ENCODE results near the gene ZNF771. TPM values are rescaled to one million over a fixed set of nuclear protein-coding genes. Genes with fewer than 3 reads are reported as not detected.

Gene ZNF771
- total and polyA plus RNA-seq, 2 donors (not counting 3 experiments of a cell fraction or from before 2014, with no cell fraction given): 11.7 to 16.8 TPM

DNA sequence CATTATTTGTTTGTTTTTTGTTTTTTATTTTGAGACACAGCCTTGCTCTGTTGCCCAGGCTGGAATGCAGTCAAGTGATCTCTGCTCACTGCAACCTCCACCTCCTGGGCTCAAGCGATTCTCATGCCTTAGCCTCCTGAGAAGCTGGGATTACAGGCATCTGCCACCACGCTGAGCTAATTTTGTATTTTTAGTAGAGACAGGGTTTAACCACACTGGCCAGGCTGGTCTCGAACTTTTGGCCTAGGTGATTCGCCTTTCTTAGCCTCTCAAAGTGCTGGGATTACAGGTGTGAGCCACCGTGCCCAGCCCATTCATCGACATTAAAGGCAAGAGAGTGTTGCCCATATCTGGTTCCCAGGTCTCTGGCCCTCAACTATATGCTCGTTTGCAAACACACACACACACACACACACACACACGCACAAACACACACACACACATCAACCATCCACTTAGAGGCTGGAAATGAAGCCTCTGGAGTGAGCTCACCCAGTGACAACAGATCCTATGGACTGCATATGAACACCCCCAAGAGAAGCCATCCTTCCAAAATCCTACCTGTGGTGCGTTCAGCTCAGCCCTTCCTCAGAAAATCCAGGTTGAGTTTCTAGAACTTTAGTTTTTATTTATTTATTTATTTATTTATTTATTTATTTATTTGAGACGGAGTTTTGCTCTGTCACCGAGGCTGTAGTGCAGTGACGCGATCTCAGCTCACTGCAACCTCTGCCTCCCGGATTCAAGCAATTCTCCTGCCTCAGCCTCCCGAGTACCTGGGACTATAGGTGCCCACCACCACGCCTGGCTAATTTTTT is 50.5 kb downstream of the ZNF771 start:
- dilution Hi-C loops (cut with MboI; ENCODE audit: extremely low pct_ligation_motif_present, low sequenced_read_pairs): no loop called here
- Histone ChIP-seq H3K36me3 (ENCODE audit: control insufficient read depth in 2 of 2, extremely low read depth in 1 of 2, insufficient read depth in 2 of 2, low read length in 2 of 2) (no peaks in the 10 kb centered on the region), H3K9me3 (replicated peaks; ENCODE audit: control insufficient read depth, insufficient read depth, low read length) (no peaks in the 10 kb centered on the region), H3K27me3 (ENCODE audit: control insufficient read depth in 2 of 2, insufficient read depth in 2 of 2, low read length in 2 of 2) (peaks cover 0 to 5% of the 10 kb centered on the region in 2 experiments), H3K4me2 (ENCODE audit: insufficient read depth, low read length) (no peak overlapping the region), H3K9ac (replicated peaks; ENCODE audit: extremely low read depth, insufficient read depth, low read length) (no peak overlapping the region), H3K27ac (ENCODE audit: insufficient read depth, low read depth, low read length) (no peak overlapping the region), H3K9me1 (replicated peaks; ENCODE audit: control insufficient read depth, extremely low read depth, insufficient read depth, low read length) (no peaks in the 10 kb centered on the region), H4K20me1 (replicated peaks; ENCODE audit: control insufficient read depth, extremely low read depth, insufficient read depth, low read length) (no peaks in the 10 kb centered on the region), H3K4me3 (replicated peaks in 1 of 3; ENCODE audit: insufficient read depth in 1 of 3, low read depth in 1 of 3, low read length in 3 of 3) (no peak overlapping the region), H3K79me2 (ENCODE audit: control insufficient read depth, insufficient read depth, low read length) (no peaks in the 10 kb centered on the region), H3K4me1 (ENCODE audit: control insufficient read depth, extremely low read depth, insufficient read depth, low read length) (no peaks in the 10 kb centered on the region), H2AFZ (ENCODE audit: low read depth, low read length) (no peak overlapping the region)
- intact Hi-C loops (cut with micrococcal nuclease): loop anchor here (5.0 kb wide), 1 partner anchor 59 kb away; no protein-coding TSS in a partner anchor
- no TSS peak for BruUV-seq (replicated peaks)
- DNase-seq (ENCODE audit: low read depth, low spot score): no peak
- ChIA-PET CTCF (interaction anchor here (0.8 kb wide), 1 partner anchor 140 kb away, joined by 3 read pairs; no protein-coding TSS in a partner anchor), POLR2A (interaction anchor here (0.7 kb wide), 1 partner anchor 61 kb away, joined by 3 read pairs; no protein-coding TSS in a partner anchor)
- TF ChIP-seq FOS (IDR thresholded peaks at IDR 0.05; ENCODE audit: borderline replicate concordance, insufficient read depth, low read length) (no peak), POLR2AphosphoS5 (IDR thresholded peaks at IDR 0.05; ENCODE audit: insufficient read depth, low read depth, low read length) (no peak), EZH2 (IDR thresholded peaks at IDR 0.05; ENCODE audit: borderline replicate concordance, low read depth, low read length, severe bottlenecking) (no peak), JUN (IDR thresholded peaks at IDR 0.05; ENCODE audit: borderline replicate concordance, insufficient read depth, insufficient read length, low read depth) (no peak), POLR2A (IDR thresholded peaks at IDR 0.05; ENCODE audit: low read depth, low read length) (no peak), GATA2 (IDR thresholded peaks at IDR 0.05; ENCODE audit: insufficient read depth, insufficient read length, low read depth, low read length) (no peak), MYC (IDR thresholded peaks at IDR 0.05; ENCODE audit: low read depth, low read length) (no peak)
- TF ChIP-seq, protein P1, sequence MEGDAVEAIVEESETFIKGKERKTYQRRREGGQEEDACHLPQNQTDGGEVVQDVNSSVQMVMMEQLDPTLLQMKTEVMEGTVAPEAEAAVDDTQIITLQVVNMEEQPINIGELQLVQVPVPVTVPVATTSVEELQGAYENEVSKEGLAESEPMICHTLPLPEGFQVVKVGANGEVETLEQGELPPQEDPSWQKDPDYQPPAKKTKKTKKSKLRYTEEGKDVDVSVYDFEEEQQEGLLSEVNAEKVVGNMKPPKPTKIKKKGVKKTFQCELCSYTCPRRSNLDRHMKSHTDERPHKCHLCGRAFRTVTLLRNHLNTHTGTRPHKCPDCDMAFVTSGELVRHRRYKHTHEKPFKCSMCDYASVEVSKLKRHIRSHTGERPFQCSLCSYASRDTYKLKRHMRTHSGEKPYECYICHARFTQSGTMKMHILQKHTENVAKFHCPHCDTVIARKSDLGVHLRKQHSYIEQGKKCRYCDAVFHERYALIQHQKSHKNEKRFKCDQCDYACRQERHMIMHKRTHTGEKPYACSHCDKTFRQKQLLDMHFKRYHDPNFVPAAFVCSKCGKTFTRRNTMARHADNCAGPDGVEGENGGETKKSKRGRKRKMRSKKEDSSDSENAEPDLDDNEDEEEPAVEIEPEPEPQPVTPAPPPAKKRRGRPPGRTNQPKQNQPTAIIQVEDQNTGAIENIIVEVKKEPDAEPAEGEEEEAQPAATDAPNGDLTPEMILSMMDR (IDR thresholded peaks at IDR 0.05; ENCODE audit: extremely low read depth in 1 of 2, insufficient read depth in 1 of 2, low read depth in 1 of 2, low read length in 2 of 2): no peak
- TF ChIP-seq, protein P2, sequence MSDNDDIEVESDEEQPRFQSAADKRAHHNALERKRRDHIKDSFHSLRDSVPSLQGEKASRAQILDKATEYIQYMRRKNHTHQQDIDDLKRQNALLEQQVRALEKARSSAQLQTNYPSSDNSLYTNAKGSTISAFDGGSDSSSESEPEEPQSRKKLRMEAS (IDR thresholded peaks at IDR 0.05; ENCODE audit: insufficient read depth, insufficient read length): no peak
- FAIRE-seq: no peak

All from endothelial cell of umbilical vein (primary cell).